Peyer's patch (tissue), 4 donors: ENCODE results near the gene RRBP1. TPM values are rescaled to one million over a fixed set of nuclear protein-coding genes. Genes with fewer than 3 reads are reported as not detected.

Experiments used
- DNase-seq, 3 donors: peaks; one replicate each; pipeline ENCODE4 v3.0.0-alpha.2; 2017 to 2019
- H3K27ac ChIP-seq, 4 donors: fragments of 200-600 bp; sonication (generic); one replicate each; pipeline ENCODE4 v1.5.1; 2016 to 2019
- H3K27me3 ChIP-seq, 2 donors: fragments of 200-600 bp; sonication (generic); one replicate each; pipeline ENCODE4 v1.5.1; 2019
- H3K36me3 ChIP-seq, 3 donors: fragments of 200-600 bp; sonication (generic); one replicate each; pipeline ENCODE4 v1.5.1; 2016 to 2019
- H3K4me1 ChIP-seq, 4 donors: fragments of 200-600 bp; sonication (generic); one replicate each; pipeline ENCODE4 v1.5.1; 2016 to 2019
- H3K4me3 ChIP-seq, 4 donors: fragments of 200-600 bp; sonication (generic); 1 replicate in 3 of 4; 2 replicates in 1 of 4; pipeline ENCODE4 v1.5.1; 2016 to 2019; ENCODE audit warnings: mild to moderate bottlenecking in 1 of 4
- H3K9me3 ChIP-seq, 4 donors: fragments of 200-600 bp; sonication (generic); one replicate each; pipeline ENCODE4 v1.5.1; 2016 to 2019; ENCODE audit warnings: mild to moderate bottlenecking in 1 of 4
- CTCF ChIP-seq, 6 experiments: fragments of 450-650 bp in 4 of 6; fragments of 200-600 bp in 2 of 6; sonication (generic) in 1 of 6; IDR thresholded peaks; one replicate each; pipeline ENCODE4 v1.5.1; 2017 to 2019; ENCODE audit warnings: antibody characterized with exemption in 6 of 6, mild to moderate bottlenecking in 3 of 6, moderate library complexity in 1 of 6
- POLR2A ChIP-seq, 2 donors: fragments of 450-650 bp; IDR thresholded peaks; one replicate each; pipeline ENCODE4 v1.5.1; 2017; ENCODE audit warnings: antibody characterized with exemption in 2 of 2, mild to moderate bottlenecking in 2 of 2, moderate library complexity in 2 of 2
- total RNA-seq, 4 donors: library from RNA; depleted of rRNA; stranded (reverse); fragments of >200 nt; gene quantifications; one replicate each; pipeline ENCODE4 v1.1.0, GENCODE V29; 2016

Gene RRBP1
- total RNA-seq, 4 donors from 2014 or later: 169 to 328 (median 249) TPM

GRCh38 chr20:17664025-17664633 is 17.9 kb downstream of the RRBP1 start:
- no peaks in the 10 kb centered on the region for H3K27me3 ChIP-seq
- no peaks in the 10 kb centered on the region for H3K9me3 ChIP-seq
- peaks cover 0 to 50% (median 0%) of the 10 kb centered on the region in 4 donors for H3K4me1 ChIP-seq
- DNase-seq: peak in 1 of 3 donors; percentile 39
- H3K27ac ChIP-seq: no peak overlapping the region
- no peak overlapping the region for H3K4me3 ChIP-seq
- H3K36me3 ChIP-seq: peaks cover 0 to 22% (median 0%) of the 10 kb centered on the region in 3 donors
- TF ChIP-seq POLR2A (IDR thresholded peaks at IDR 0.05) (no peak), CTCF (IDR thresholded peaks at IDR 0.05) (no peak)

DNA sequence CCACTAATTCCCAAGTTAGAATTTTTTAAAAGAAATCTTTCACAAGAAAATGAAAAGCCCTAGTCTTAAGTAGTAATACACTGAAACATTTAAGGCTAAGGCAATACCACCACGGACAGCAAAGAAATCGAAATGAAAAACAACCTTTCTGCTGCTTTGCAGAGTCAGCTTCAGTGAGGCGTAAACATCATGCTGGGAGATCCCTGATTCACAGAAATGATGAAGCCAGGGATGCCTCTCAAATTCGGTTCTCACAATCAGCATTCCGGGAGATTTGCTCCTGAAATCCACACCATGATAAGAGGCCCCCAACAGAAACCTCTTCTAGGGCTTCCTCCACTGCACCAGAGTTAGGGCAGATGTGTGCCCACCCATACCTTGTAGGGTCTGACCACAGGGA is 18.6 kb downstream of the RRBP1 start:
- H3K9me3 ChIP-seq: no peaks in the 10 kb centered on the region
- H3K36me3 ChIP-seq: peaks cover 0 to 22% (median 0%) of the 10 kb centered on the region in 3 donors
- peak overlapping the region in 1 of 4 donors; percentile 68 for H3K27ac ChIP-seq
- TF ChIP-seq POLR2A (IDR thresholded peaks at IDR 0.05): no peak
- no peak for TF ChIP-seq CTCF (IDR thresholded peaks at IDR 0.05)
- no peaks in the 10 kb centered on the region for H3K27me3 ChIP-seq
- H3K4me1 ChIP-seq: peaks cover 0 to 50% (median 0%) of the 10 kb centered on the region in 4 donors
- H3K4me3 ChIP-seq: no peak overlapping the region
- peak in 1 of 3 donors; percentile 2 for DNase-seq

GRCh38 chr20:17663040-17663399 is 19.0 kb downstream of the RRBP1 start:
- no peaks in the 10 kb centered on the region for H3K27me3 ChIP-seq
- H3K9me3 ChIP-seq: no peaks in the 10 kb centered on the region
- peak overlapping the region in 3 of 4 donors; percentile 23 to 68 (median 56) for H3K27ac ChIP-seq
- H3K36me3 ChIP-seq: peaks cover 0 to 23% (median 0%) of the 10 kb centered on the region in 3 donors
- H3K4me1 ChIP-seq: peaks cover 0 to 50% (median 0%) of the 10 kb centered on the region in 4 donors
- no peak overlapping the region for H3K4me3 ChIP-seq
- DNase-seq: peak in 1 of 3 donors; percentile 34
- TF ChIP-seq POLR2A (IDR thresholded peaks at IDR 0.05) (no peak), CTCF (IDR thresholded peaks at IDR 0.05) (no peak)

DNA sequence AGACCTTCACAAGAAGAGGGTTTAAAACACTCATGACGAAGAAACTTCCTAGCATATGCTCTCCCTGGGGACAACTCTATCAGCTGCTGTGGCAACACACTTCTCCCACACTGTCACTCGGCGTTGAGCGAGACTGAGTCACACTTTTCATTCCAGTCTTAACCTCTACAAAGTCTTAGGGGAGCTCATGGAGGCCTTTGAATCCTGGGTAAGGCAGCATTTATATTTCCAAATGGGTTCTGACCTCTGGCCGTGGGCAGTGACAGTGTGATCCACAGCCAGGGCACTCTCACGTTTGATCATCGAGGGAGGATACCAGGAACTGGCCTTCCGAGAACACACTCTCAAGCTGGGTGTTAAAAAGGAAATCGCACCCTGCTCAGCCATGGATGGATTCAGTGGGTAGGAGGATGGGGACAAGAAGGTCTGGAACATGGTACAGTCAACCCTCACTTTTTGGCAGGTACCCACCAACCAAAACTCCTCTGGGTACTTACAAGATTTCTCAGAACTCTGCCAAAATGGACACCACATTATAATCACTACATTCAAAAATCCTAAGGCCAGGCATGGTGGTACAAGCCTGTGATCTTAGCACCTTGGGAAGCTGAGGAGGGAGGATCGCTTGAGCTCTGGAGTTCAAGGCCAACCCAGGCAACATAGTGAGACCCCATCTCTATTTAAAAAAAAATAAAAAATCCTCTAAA is 19.6 kb downstream of the RRBP1 start:
- DNase-seq: peak in 1 of 3 donors; percentile 54
- H3K36me3 ChIP-seq: peaks cover 0 to 28% (median 0%) of the 10 kb centered on the region in 3 donors
- H3K27ac ChIP-seq: peak overlapping the region in 3 of 4 donors; percentile 23 to 68 (median 56)
- no peaks in the 10 kb centered on the region for H3K27me3 ChIP-seq
- TF ChIP-seq POLR2A (IDR thresholded peaks at IDR 0.05): no peak
- TF ChIP-seq CTCF (IDR thresholded peaks at IDR 0.05): no peak
- peaks cover 0 to 50% (median 0%) of the 10 kb centered on the region in 4 donors for H3K4me1 ChIP-seq
- no peak overlapping the region for H3K4me3 ChIP-seq
- no peaks in the 10 kb centered on the region for H3K9me3 ChIP-seq

- Histone ChIP-seq H3K9me3 (no peaks in the 10 kb centered on the region), H3K36me3 (peaks cover 0 to 38% (median 0%) of the 10 kb centered on the region in 3 donors), H3K4me3 (no peak overlapping the region), H3K27ac (peak overlapping the region in 2 of 4 donors; percentile 66 to 68), H3K4me1 (peaks cover 0 to 50% (median 0%) of the 10 kb centered on the region in 4 donors), H3K27me3 (no peaks in the 10 kb centered on the region)
- peak in 2 of 3 donors; percentile 52 to 71 for DNase-seq
- TF ChIP-seq CTCF (IDR thresholded peaks at IDR 0.05): no peak
- no peak for TF ChIP-seq POLR2A (IDR thresholded peaks at IDR 0.05)
Measured at GRCh38 chr20:17661121-17661744, 20.8 kb downstream of the RRBP1 start.
